Measurements from ENCODE around the gene MEIS1. TPM values are rescaled to one million over a fixed set of nuclear protein-coding genes. Genes with fewer than 3 reads are reported as not detected.

Gene MEIS1
- total RNA-seq, 2 donors from 2014 or later, result 82.1 to 84.6 TPM

DNA sequence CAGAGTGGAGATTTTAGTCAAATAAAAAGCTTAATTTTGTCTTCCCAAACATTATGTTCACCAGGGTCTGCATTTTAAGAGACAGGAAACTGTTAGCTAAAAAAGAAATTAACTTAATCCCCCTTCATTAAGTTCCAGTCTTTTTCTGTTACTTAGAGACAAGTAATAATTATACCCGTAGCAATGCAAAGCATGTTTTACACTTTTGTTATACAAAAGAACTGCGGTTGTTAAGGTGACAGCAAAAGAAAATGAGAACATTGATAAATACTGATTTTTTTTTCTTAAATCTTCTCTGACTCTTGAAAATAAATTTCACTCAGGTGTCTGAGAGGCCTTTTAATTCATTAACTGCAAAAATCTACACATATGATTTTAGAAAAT lies 101.4 kb downstream of the MEIS1 start:
- H3K27ac ChIP-seq, result peak overlapping the region in 1 of 4 donors; percentile 18
- TF ChIP-seq, protein P1, sequence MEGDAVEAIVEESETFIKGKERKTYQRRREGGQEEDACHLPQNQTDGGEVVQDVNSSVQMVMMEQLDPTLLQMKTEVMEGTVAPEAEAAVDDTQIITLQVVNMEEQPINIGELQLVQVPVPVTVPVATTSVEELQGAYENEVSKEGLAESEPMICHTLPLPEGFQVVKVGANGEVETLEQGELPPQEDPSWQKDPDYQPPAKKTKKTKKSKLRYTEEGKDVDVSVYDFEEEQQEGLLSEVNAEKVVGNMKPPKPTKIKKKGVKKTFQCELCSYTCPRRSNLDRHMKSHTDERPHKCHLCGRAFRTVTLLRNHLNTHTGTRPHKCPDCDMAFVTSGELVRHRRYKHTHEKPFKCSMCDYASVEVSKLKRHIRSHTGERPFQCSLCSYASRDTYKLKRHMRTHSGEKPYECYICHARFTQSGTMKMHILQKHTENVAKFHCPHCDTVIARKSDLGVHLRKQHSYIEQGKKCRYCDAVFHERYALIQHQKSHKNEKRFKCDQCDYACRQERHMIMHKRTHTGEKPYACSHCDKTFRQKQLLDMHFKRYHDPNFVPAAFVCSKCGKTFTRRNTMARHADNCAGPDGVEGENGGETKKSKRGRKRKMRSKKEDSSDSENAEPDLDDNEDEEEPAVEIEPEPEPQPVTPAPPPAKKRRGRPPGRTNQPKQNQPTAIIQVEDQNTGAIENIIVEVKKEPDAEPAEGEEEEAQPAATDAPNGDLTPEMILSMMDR (IDR thresholded peaks at IDR 0.05), result no peak
- TF ChIP-seq POLR2A (IDR thresholded peaks at IDR 0.05), result no peak

DNA sequence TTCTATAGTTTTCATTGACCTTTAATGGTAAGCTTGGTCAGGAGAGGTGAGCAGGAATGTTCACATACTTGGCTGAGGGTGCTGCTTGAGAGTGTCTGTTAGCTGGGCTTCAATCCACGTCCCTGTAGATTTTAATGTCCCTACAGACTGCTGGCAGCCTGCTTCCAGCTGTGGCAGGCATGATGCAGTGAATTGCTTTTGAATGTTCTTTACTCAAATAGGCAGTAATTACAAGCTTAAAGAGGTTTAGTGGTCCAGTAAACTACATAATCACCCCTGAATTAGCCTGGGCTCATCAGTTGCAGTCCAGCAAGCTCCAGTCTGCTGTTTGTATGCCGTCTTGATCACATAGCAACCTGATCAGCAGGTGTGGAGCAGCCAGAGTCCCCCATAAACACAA lies 102.1 kb downstream of the MEIS1 start:
- intact Hi-C loops (cut with DNase I), result no loop called here
- H3K27ac ChIP-seq, result peak overlapping the region in 2 of 4 donors; percentile 13 to 18

More for the DNA sequence above, 101.4 kb downstream of the MEIS1 start:
- intact Hi-C loops (cut with DNase I), result no loop called here
- H3K27me3 ChIP-seq, result no peaks in the 10 kb centered on the region
- peaks cover 55% of the 10 kb centered on the region for H3K4me1 ChIP-seq
- H3K4me3 ChIP-seq, result no peak overlapping the region
- H3K36me3 ChIP-seq (replicated peaks in 1 of 2; ENCODE audit: insufficient read depth in 1 of 2, low read depth in 2 of 2), result no peaks in the 10 kb centered on the region
- no peak for ATAC-seq
- 72 to 82% methylated on average over 2 of the region's 2 CpGs for WGBS, 2 donors
- DNase-seq, result no peak
- no peaks in the 10 kb centered on the region for H3K9me3 ChIP-seq

DNA sequence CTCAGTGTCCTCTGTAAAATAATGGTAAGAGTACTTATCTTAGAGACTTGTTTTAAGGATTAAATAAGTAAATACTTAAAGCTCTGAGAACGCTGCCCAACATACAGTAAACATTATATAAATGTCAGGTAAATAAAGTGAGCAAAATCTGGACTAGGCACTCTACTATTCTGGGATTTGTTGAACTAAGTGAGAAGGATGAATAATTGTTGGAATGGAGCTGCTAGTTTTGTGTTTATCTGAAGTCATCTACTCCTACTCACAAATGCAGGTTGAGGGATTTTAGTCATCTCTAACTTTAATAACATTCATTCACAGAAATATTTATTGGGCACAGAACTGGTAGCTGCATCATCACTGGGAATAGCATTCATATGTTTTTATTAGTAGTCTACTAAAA lies 103.4 kb downstream of the MEIS1 start:
- peaks cover 60% of the 10 kb centered on the region for H3K4me1 ChIP-seq
- 31 to 32% methylated on average over 1 of the region's 1 CpG for WGBS, 2 donors
- peak overlapping the region in 1 of 4 donors; percentile 5 for H3K27ac ChIP-seq
- no peaks in the 10 kb centered on the region for H3K27me3 ChIP-seq
- H3K36me3 ChIP-seq (replicated peaks in 1 of 2; ENCODE audit: insufficient read depth in 1 of 2, low read depth in 2 of 2), result no peaks in the 10 kb centered on the region
- DNase-seq (no peak), ATAC-seq (no peak)
- intact Hi-C loops (cut with DNase I), result no loop called here
- no peak overlapping the region for H3K4me3 ChIP-seq
- TF ChIP-seq POLR2A (IDR thresholded peaks at IDR 0.05), result no peak
- TF ChIP-seq, protein P1 (IDR thresholded peaks at IDR 0.05), result no peak
- no peaks in the 10 kb centered on the region for H3K9me3 ChIP-seq

More for the DNA sequence above, 102.1 kb downstream of the MEIS1 start:
- WGBS, 2 donors, result 60 to 68% methylated on average over 2 of the region's 2 CpGs
- Histone ChIP-seq H3K27me3 (no peaks in the 10 kb centered on the region), H3K4me3 (no peak overlapping the region), H3K4me1 (peaks cover 60% of the 10 kb centered on the region), H3K9me3 (no peaks in the 10 kb centered on the region), H3K36me3 (replicated peaks in 1 of 2; ENCODE audit: insufficient read depth in 1 of 2, low read depth in 2 of 2) (no peaks in the 10 kb centered on the region)
- DNase-seq (no peak), ATAC-seq (no peak)
- TF ChIP-seq POLR2A (IDR thresholded peaks at IDR 0.05), result no peak
- TF ChIP-seq, protein P1 (IDR thresholded peaks at IDR 0.05), result no peak

DNA sequence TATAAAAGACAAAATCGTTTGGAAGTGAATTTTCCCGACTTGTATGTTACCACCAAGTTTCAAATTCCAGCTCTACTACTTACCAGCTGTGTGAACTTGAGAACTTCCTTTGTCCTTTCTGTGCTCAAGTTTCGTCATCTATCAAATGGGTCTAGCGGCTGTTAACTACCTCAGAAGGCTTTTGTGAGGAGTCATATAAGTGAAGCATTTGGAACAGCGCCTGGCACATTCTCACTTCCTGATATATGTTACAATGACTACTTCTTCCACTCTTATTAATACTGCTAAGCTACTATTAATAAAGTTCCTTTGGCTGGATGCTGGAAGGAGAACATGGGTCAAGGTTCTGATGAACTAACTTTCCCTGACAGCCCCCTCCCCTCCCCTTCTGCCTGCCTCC lies 104.5 kb downstream of the MEIS1 start:
- Histone ChIP-seq H3K27ac (peak overlapping the region in 3 of 4 donors; percentile 4 to 36 (median 32)), H3K36me3 (replicated peaks in 1 of 2; ENCODE audit: insufficient read depth in 1 of 2, low read depth in 2 of 2) (no peaks in the 10 kb centered on the region), H3K9me3 (no peaks in the 10 kb centered on the region), H3K4me3 (no peak overlapping the region), H3K4me1 (peaks cover 61% of the 10 kb centered on the region), H3K27me3 (no peaks in the 10 kb centered on the region)
- ATAC-seq (peak; percentile 49), DNase-seq (peak in 2 of 4 donors; percentile 24 to 42)
- intact Hi-C loops (cut with DNase I), result no loop called here
- no peak for TF ChIP-seq POLR2A (IDR thresholded peaks at IDR 0.05)
- TF ChIP-seq, protein P1 (IDR thresholded peaks at IDR 0.05), result no peak
- WGBS, 2 donors, result 60 to 62% methylated on average over 5 of the region's 5 CpGs

DNA sequence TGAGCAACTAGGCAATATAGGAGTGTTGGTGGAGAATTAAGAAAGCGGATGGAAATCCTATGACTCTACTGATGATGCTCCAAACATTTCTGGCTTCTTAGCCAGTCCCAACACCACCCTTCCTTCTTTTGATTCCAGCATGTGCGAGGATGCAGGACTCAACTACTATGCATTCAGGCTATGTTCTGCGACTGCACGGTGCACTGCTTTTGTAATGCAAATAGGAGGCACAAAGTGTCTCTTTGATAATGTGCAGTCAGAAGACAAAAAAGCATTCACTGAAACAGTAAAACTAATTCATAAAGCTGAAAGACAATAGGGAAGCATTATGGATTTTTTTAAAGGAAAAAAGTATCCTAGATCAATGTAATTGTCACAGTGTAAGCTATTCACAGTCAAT lies 106.7 kb downstream of the MEIS1 start:
- ATAC-seq, result no peak

More for the DNA sequence above, 106.7 kb downstream of the MEIS1 start:
- H3K4me3 ChIP-seq, result no peak overlapping the region
- no peak overlapping the region for H3K27ac ChIP-seq
- intact Hi-C loops (cut with DNase I), result no loop called here
- no peak for TF ChIP-seq POLR2A (IDR thresholded peaks at IDR 0.05)
- TF ChIP-seq, protein P1 (IDR thresholded peaks at IDR 0.05), result no peak
- no peaks in the 10 kb centered on the region for H3K27me3 ChIP-seq
- no peak for DNase-seq
- H3K36me3 ChIP-seq (replicated peaks in 1 of 2; ENCODE audit: insufficient read depth in 1 of 2, low read depth in 2 of 2), result no peaks in the 10 kb centered on the region
- H3K4me1 ChIP-seq, result peaks cover 70% of the 10 kb centered on the region
- no peaks in the 10 kb centered on the region for H3K9me3 ChIP-seq
- 76 to 91% methylated on average over 4 of the region's 4 CpGs for WGBS, 2 donors
